ENCODE results near the gene WNT11. TPM values are rescaled to one million over a fixed set of nuclear protein-coding genes. Genes with fewer than 3 reads are reported as not detected.

The WNT11 gene
- total and polyA plus RNA-seq, 5 experiments from 2014 or later: 0.09 to 0.81 (median 0.24) TPM; not detected in 2

DNA sequence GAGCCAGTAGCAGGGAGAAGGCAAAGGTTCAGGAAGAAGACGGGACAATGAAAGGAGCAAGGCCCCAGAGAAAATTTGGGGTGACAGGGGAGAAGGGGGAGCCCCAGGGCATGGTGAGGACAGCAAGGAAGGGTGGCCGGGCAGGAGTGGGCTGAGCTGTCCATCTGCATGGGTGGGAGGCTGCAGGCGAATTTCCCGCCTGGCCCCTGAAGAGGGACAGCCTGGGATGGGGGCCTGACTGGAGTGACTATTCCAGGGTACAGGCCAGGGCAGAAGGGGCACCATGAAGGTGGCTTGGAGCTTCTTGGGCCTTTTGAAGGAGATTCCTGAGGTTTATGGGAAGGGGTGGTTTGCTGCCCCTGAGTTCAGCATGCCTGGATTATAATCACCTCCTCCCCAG is 56.2 kb downstream of the WNT11 start:
- Mint-ChIP-seq H3K9me3 (no peaks in the 10 kb centered on the region), H3K27me3 (peaks cover 1 to 22% (median 9%) of the 10 kb centered on the region in 5 donors), H3K27ac (no peak overlapping the region), H3K4me1 (peaks cover 17 to 23% (median 22%) of the 10 kb centered on the region in 4 donors), H3K4me3 (no peak overlapping the region), H3K36me3 (no peaks in the 10 kb centered on the region)
- ATAC-seq: no peak
- DNase-seq: no peak
- POLR2A ChIA-PET: no interaction called here

DNA sequence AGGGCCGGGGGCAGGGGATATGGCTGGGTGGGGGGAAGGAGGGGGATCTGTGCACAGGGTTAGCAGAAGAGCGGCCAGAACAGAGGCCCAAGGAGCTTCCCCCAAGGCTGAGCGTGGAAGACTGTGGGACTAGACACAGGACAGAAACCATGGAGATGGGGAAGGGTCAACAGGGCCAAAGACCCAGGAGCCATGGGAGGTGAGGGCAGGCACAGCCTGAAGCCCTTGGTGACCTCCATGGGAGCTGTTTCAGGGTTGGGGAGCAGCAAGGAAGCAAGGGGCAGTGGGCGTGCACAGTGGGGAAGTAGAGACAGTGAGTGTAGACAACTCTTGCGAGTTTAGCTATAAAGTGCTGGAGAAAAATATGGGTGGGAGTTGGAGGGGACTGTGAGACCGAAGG is 56.6 kb downstream of the WNT11 start:
- Mint-ChIP-seq H3K27ac (peak overlapping the region in 2 of 10 donors; percentile 13 to 23), H3K36me3 (no peaks in the 10 kb centered on the region), H3K27me3 (peaks cover 1 to 22% (median 9%) of the 10 kb centered on the region in 5 donors), H3K4me1 (peaks cover 17 to 23% (median 22%) of the 10 kb centered on the region in 4 donors), H3K4me3 (no peak overlapping the region), H3K9me3 (no peaks in the 10 kb centered on the region)
- ATAC-seq: no peak
- POLR2A ChIA-PET: no interaction called here
- DNase-seq: no peak

DNA sequence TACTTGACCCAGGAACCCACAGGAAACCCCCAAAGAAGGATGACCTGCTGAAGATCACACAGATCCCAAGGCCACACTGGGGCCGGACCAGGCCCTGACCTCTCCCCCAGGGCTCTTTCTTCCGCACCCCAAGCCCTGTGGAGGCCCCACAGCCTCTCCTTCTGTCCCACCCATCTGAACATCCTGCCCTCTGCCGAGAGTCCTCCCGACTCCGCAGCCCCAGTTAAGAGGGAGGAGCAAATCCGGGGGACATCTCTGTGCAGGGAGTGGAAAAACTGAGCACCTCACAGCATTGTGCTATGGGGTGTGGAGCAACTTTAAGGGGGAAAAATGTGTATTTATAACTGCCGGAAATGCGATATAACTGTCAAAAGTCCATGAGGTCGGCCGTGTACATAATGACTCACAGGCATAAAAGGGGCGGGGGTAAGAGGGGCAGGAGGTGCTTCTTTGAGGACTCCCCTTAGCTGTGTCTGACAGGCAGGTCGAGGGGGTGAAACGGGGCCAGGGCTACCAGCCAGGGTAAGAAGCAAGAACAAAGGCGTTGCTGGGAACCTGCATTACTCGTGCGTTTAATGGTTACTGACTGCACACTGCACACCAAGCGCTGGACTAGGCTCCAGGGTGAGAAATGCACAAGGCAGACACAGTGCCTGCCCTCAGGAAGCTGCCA is 57.2 kb downstream of the WNT11 start:
- no peak for DNase-seq
- Mint-ChIP-seq H3K27me3 (peaks cover 1 to 22% (median 9%) of the 10 kb centered on the region in 5 donors), H3K4me3 (no peak overlapping the region), H3K4me1 (peaks cover 17 to 23% (median 22%) of the 10 kb centered on the region in 4 donors), H3K36me3 (no peaks in the 10 kb centered on the region), H3K27ac (no peak overlapping the region), H3K9me3 (no peaks in the 10 kb centered on the region)
- POLR2A ChIA-PET: no interaction called here
- ATAC-seq: no peak

DNA sequence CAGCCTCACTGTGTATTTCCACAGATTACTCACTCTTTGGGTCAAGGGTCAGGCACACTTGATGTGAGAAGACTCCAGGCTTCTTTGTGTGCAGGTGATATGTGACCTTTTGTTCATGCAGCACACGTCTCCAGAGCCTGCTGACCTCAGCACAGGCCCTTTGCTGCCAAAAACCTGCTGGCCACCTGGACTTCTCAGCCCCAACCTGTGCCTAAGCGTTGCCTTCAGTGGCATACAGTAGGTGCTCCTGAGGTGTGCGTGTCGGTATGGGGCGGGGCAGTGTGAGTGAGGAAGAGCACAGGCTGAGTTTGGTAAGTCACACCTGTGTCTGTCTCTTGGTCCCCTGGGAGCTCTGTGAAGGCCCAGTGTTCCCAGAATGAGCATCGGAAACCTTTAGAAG is 58.1 kb downstream of the WNT11 start:
- peaks cover 1 to 16% (median 9%) of the 10 kb centered on the region in 5 donors for H3K27me3 Mint-ChIP-seq
- no peak overlapping the region for H3K4me3 Mint-ChIP-seq
- peaks cover 14 to 18% (median 16%) of the 10 kb centered on the region in 4 donors for H3K4me1 Mint-ChIP-seq
- ATAC-seq (no peak), DNase-seq (no peak)
- no peaks in the 10 kb centered on the region for H3K36me3 Mint-ChIP-seq
- H3K9me3 Mint-ChIP-seq: no peaks in the 10 kb centered on the region
- POLR2A ChIA-PET: interaction anchor here (0.7 kb wide), 1 partner anchor 120 kb away, joined by 3 read pairs; no protein-coding TSS in a partner anchor
- no peak overlapping the region for H3K27ac Mint-ChIP-seq

DNA sequence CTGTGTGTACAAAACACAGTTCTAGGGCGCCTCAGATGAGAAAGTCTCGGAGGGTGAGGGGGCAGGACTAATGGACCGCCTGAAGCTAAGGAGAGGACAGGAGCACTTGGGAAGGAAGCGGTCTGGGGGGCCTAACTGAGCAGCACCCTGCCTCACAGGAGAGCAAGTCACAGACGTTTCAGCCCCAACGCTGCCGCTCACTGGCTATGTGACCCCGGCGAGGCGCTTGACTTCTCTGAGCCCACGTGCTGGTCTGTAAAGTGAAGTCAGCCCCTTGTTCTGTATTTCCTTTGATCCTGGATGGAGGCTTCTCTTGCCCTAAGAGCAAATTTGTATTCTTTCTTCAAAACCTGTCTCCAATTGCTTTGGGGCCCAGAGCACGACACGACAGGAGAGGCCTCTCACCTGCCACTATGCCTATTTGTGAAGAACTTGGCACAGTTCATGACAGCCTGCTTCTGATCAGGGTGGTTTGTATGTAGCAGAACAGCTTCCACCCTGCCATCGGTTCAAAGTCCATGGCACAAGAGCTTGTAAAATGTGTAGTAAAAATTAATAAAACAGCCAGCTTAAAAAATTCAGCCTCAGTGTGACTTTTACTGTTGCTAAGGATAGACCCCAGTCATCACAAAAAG is 59.1 kb downstream of the WNT11 start:
- Mint-ChIP-seq H3K4me1 (peaks cover 4 to 8% (median 6%) of the 10 kb centered on the region in 4 donors), H3K27me3 (peaks cover 0 to 6% (median 4%) of the 10 kb centered on the region in 5 donors), H3K4me3 (no peak overlapping the region), H3K9me3 (no peaks in the 10 kb centered on the region), H3K36me3 (peaks cover 0 to 7% (median 0%) of the 10 kb centered on the region in 3 donors), H3K27ac (no peak overlapping the region)
- ATAC-seq (no peak), DNase-seq (no peak)
- POLR2A ChIA-PET: interaction anchor here (0.7 kb wide), 1 partner anchor 119 kb away, joined by 3 read pairs; no protein-coding TSS in a partner anchor

DNA sequence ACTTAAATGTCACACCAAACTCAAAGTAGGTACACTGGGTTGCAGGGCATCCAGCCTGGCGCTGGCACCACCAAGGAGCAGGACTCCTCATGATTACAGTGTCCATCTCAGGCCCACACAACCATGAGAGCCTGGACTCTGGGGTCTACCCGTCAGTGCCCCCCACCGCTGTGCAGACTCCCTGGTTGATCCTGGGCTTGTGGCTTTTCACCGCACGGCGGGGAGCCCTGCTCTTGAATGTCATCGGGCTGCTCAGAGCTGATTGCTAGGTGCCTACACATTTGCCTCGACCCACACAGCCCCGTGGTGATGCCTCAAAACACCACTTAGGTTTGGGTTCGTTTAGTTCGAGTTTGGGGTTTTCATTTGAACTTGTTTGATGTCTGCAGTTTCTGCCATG is 63.0 kb downstream of the WNT11 start:
- peaks cover 0 to 2% (median 0%) of the 10 kb centered on the region in 4 donors for H3K4me1 Mint-ChIP-seq
- H3K36me3 Mint-ChIP-seq: peaks cover 0 to 27% (median 2%) of the 10 kb centered on the region in 3 donors
- H3K27ac Mint-ChIP-seq: no peak overlapping the region
- POLR2A ChIA-PET: no interaction called here
- ATAC-seq (no peak), DNase-seq (no peak)
- no peak overlapping the region for H3K4me3 Mint-ChIP-seq
- no peaks in the 10 kb centered on the region for H3K27me3 Mint-ChIP-seq
- H3K9me3 Mint-ChIP-seq: no peaks in the 10 kb centered on the region

DNA sequence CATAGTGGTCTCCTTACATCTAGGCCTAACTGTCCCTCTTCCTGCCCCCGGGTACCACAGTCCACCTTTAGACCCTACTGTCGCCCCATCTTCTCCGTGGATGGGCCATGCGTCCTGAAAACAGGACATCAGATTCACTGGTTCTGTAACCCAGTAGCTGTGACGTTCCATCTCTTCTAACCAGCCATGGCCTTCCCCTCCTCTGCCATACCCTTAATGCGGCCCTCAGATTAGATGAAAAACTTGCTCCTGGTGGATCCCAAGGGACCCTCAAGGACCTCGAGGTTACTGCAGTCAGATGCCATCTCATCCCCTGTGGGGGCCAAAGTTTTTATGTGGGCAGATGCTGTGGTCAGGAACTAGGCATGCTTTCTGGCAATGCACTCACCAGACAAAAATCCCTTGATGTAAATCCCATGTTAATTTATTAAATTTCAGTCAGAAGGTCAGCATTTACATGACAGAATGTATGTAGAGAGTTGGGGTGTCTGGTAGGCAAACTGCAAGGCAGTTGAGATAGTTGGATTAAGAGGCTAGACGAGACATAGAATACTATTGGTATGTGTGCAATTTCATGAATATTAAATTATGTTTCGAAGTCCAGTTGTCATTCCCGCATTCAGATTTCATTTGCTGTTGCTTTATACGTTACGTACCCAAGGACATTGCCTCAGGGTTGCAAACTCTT is 64.3 kb downstream of the WNT11 start:
- no peak for ATAC-seq
- H3K27ac Mint-ChIP-seq: peak overlapping the region in 1 of 10 donors; percentile 44
- no peak for DNase-seq
- H3K9me3 Mint-ChIP-seq: no peaks in the 10 kb centered on the region
- no peaks in the 10 kb centered on the region for H3K27me3 Mint-ChIP-seq
- peak overlapping the region in 1 of 10 donors; percentile 7 for H3K4me3 Mint-ChIP-seq
- POLR2A ChIA-PET: no interaction called here
- peaks cover 0 to 2% (median 0%) of the 10 kb centered on the region in 4 donors for H3K4me1 Mint-ChIP-seq
- peaks cover 0 to 32% (median 4%) of the 10 kb centered on the region in 3 donors for H3K36me3 Mint-ChIP-seq

DNA sequence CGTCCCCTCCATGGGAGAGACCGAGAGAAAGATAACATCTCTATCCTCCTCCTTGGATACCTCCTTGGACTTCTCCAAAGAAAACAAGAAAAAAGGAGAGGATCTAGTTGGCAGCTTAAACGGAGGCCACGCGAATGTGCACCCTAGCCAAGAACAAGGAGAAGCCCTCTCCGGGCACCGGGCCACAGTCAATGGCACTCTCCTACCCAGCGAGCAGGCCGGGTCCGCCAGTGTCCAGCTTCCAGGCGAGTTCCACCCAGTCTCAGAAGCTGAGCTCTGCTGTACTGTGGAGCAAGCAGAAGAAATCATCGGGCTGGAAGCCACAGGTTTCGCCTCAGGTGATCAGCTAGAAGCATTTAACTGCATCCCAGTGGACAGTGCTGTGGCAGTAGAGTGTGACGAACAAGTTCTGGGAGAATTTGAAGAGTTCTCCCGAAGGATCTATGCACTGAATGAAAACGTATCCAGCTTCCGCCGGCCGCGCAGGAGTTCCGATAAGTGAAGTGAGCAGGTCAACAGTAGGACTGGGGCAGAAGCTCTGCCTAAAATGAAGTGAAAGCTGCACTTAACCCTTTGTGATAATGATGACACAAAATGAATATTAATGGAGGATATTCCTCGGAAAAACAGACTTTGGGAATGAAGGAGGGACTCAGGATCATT is 65.3 kb downstream of the WNT11 start:
- Mint-ChIP-seq H3K27ac (no peak overlapping the region), H3K4me1 (peaks cover 0 to 2% (median 0%) of the 10 kb centered on the region in 4 donors), H3K4me3 (no peak overlapping the region), H3K9me3 (no peaks in the 10 kb centered on the region), H3K27me3 (no peaks in the 10 kb centered on the region), H3K36me3 (peaks cover 0 to 37% (median 5%) of the 10 kb centered on the region in 3 donors)
- no peak for DNase-seq
- no peak for ATAC-seq
- POLR2A ChIA-PET: no interaction called here

DNA sequence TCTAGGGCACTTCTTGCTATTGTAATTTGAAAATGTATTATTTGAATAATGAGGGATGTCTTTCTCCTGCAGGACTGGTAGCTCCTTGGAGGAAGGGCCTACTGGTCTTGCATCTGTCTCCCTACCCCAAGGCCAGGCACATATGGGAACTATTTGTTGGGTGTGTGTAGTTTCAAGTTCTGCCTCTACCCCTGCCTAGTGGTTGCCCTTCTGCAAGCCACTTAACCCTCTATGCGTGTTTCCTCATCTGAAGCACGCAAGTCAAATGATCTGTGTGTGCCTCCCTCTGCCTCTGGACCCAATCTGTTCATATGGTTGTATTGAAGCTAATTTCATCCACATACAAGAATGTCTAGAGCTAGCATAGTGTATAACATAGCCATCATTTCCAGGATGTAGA is 67.0 kb downstream of the WNT11 start:
- Mint-ChIP-seq H3K9me3 (no peaks in the 10 kb centered on the region), H3K4me1 (peaks cover 0 to 2% (median 0%) of the 10 kb centered on the region in 4 donors), H3K36me3 (peaks cover 0 to 49% (median 5%) of the 10 kb centered on the region in 3 donors), H3K27ac (peak overlapping the region in 2 of 10 donors; percentile 3 to 22), H3K27me3 (no peaks in the 10 kb centered on the region), H3K4me3 (no peak overlapping the region)
- ATAC-seq: no peak
- no peak for DNase-seq
- POLR2A ChIA-PET: no interaction called here

Other genes starting within 250 kb of the WNT11 start
- 10 to 100 TPM; 52.4 to 57.0 TPM for gene THAP12, start 174.6 kb upstream of the WNT11 start, total RNA-seq
- gene THAP12, start 174.6 kb upstream of the WNT11 start, polyA plus RNA-seq: 10 to 100 TPM; 58.6 to 66.3 (median 58.9) TPM
- gene GVQW3, start 174.8 kb upstream of the WNT11 start, total RNA-seq: 1 to 10 TPM; 7.4 to 7.8 TPM
- gene GVQW3, start 174.8 kb upstream of the WNT11 start, polyA plus RNA-seq: 1 to 10 TPM; 1.9 to 2.6 (median 2.3) TPM
- gene EMSY, start 238.5 kb upstream of the WNT11 start, total RNA-seq: 10 to 100 TPM; 48.7 to 49.3 TPM
- 10 to 100 TPM; 16.7 to 22.7 (median 21.4) TPM for gene EMSY, start 238.5 kb upstream of the WNT11 start, polyA plus RNA-seq

Data from naive thymus-derived CD8-positive, alpha-beta T cell (primary cell).